Fibroblast of peridontal ligament (primary cell): ENCODE results near the gene SRSF5.
"Not testable (repeated sequence)": the region's sequence is repeated elsewhere in the genome, so short reads cannot be mapped to it uniquely, and the experiment has no call there.

Experiments used
- DNase-seq: peaks from one replicate; pipeline ENCODE4 v3.0.0-alpha.2; 2010; ENCODE audit errors: extremely low read depth

Gene SRSF5

GRCh38 chr14:69766984-69767368 lies at the start of gene SRSF5:
Gene SRSF5, plus strand, starts transcription at chr14:69767142. Its CDS starts 1,015 bp downstream, at chr14:69768157.
- peak; percentile 98 for DNase-seq

GRCh38 chr14:69718614-69719013 lies 48.3 kb upstream of the SRSF5 start:
- not testable (repeated sequence) for DNase-seq

GRCh38 chr14:69719501-69719951 lies 47.4 kb upstream of the SRSF5 start:
- peak; percentile 70 for DNase-seq

- DNase-seq = no peak
Observed at GRCh38 chr14:69720912-69721311, 46.0 kb upstream of the SRSF5 start.

GRCh38 chr14:69726761-69727511 lies 40.0 kb upstream of the SRSF5 start:
- DNase-seq = peak; percentile 65

- no peak for DNase-seq
Observed at GRCh38 chr14:69727860-69728259, 39.1 kb upstream of the SRSF5 start.

GRCh38 chr14:69731919-69732598 lies 34.9 kb upstream of the SRSF5 start:
- not testable (repeated sequence) for DNase-seq

- not testable (repeated sequence) for DNase-seq
Observed at GRCh38 chr14:69736405-69736804, 30.5 kb upstream of the SRSF5 start.

GRCh38 chr14:69741055-69741454 lies 25.9 kb upstream of the SRSF5 start:
- DNase-seq = no peak

- DNase-seq = no peak
Observed at GRCh38 chr14:69749956-69750355, 17.0 kb upstream of the SRSF5 start.

- DNase-seq = no peak
Observed at GRCh38 chr14:69750495-69750894, 16.4 kb upstream of the SRSF5 start.

GRCh38 chr14:69752773-69753172 lies 14.2 kb upstream of the SRSF5 start:
- no peak for DNase-seq

GRCh38 chr14:69753860-69754259 lies 13.1 kb upstream of the SRSF5 start:
- DNase-seq = no peak

GRCh38 chr14:69754487-69754886 lies 12.5 kb upstream of the SRSF5 start:
- DNase-seq = no peak

- no peak for DNase-seq
Observed at GRCh38 chr14:69755296-69755695, 11.6 kb upstream of the SRSF5 start.

- DNase-seq = no peak
Observed at GRCh38 chr14:69755784-69756183, 11.2 kb upstream of the SRSF5 start.

- no peak for DNase-seq
Observed at GRCh38 chr14:69756298-69756697, 10.6 kb upstream of the SRSF5 start.

GRCh38 chr14:69760810-69761209 lies 6.1 kb upstream of the SRSF5 start:
- no peak for DNase-seq

- DNase-seq = no peak
Observed at GRCh38 chr14:69763761-69764510, 3.0 kb upstream of the SRSF5 start.

GRCh38 chr14:69767369-69767999 lies 542 bp downstream of the SRSF5 start:
- peak; percentile 87 for DNase-seq

GRCh38 chr14:69768873-69769272 lies 1.9 kb downstream of the SRSF5 start:
- DNase-seq = no peak

GRCh38 chr14:69769623-69770022 lies 2.7 kb downstream of the SRSF5 start:
- no peak for DNase-seq
